ENCODE results near the gene TMEM270.
"Not testable (repeated sequence)": the region's sequence is repeated elsewhere in the genome, so short reads cannot be mapped to it uniquely, and the experiment has no call there.

TMEM270 gene

GRCh38 chr7:73864981-73865711 is 4.2 kb downstream of the TMEM270 start:
- DNase-seq, result no peak

- DNase-seq, result peak; percentile 49
Measured at GRCh38 chr7:73865738-73866445, 4.9 kb downstream of the TMEM270 start.

GRCh38 chr7:73866446-73866767 is 5.4 kb downstream of the TMEM270 start:
- DNase-seq, result no peak

GRCh38 chr7:73869011-73869798 is 8.2 kb downstream of the TMEM270 start:
- no peak for DNase-seq

- no peak for DNase-seq
Measured at GRCh38 chr7:73870041-73870492, 9.1 kb downstream of the TMEM270 start.

GRCh38 chr7:73871163-73872011 is 10.4 kb downstream of the TMEM270 start:
- DNase-seq, result no peak

- no peak for DNase-seq
Measured at GRCh38 chr7:73872056-73872908, 11.3 kb downstream of the TMEM270 start.

GRCh38 chr7:73876361-73876760 is 15.4 kb downstream of the TMEM270 start:
- DNase-seq, result no peak

- no peak for DNase-seq
Measured at GRCh38 chr7:73876973-73877372, 16.0 kb downstream of the TMEM270 start.

- DNase-seq, result no peak
Measured at GRCh38 chr7:73879977-73880681, 19.2 kb downstream of the TMEM270 start.

- no peak for DNase-seq
Measured at GRCh38 chr7:73880755-73881328, 19.9 kb downstream of the TMEM270 start.

GRCh38 chr7:73881352-73882046 is 20.5 kb downstream of the TMEM270 start:
- no peak for DNase-seq

GRCh38 chr7:73882047-73882402 is 21.1 kb downstream of the TMEM270 start:
- DNase-seq, result no peak

- not testable (repeated sequence) for DNase-seq
Measured at GRCh38 chr7:73884867-73885422, 24.0 kb downstream of the TMEM270 start.

- no peak for DNase-seq
Measured at GRCh38 chr7:73885433-73885974, 24.5 kb downstream of the TMEM270 start.

- DNase-seq, result no peak
Measured at GRCh38 chr7:73885975-73886798, 25.2 kb downstream of the TMEM270 start.

- DNase-seq, result no peak
Measured at GRCh38 chr7:73887762-73888161, 26.8 kb downstream of the TMEM270 start.

- DNase-seq, result no peak
Measured at GRCh38 chr7:73888959-73889358, 28.0 kb downstream of the TMEM270 start.

Measured in NCI-H1694 (cell line).